NOMO-1 treated with dmso at 0.1 percent for 144 hours (cell line): ENCODE data around the gene USP6NL.

Source experiments
- DNase-seq: peaks from one replicate; lab custom pipeline; 2025; ENCODE audit not compliant: unreplicated experiment; lab: John Stamatoyannopoulos, UW

USP6NL gene

GRCh38 chr10:11617233-11617632 is 5.8 kb upstream of the USP6NL start:
- no peak for DNase-seq

- DNase-seq = no peak
These were observed 4.6 kb upstream of the USP6NL start for GRCh38 chr10:11616021-11616420.

DNA sequence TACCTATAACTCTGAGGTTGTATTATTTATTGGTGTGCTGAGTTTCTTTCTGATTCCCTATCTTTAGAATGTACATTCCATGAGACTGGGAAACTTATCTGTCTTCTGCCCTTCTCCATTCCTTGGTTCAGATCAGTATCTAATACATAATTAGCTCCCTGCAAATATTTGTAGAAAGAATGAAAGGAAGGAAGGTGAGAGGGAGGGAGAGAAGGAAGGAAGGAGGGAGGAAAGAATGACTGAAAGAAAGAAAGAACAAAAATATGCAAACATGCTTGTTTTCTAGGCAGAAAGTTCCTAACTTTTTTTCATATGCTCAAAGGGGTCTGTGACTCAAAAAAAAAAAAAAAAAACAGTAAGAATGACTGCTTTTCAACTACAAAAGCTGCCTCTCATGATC is 3.9 kb upstream of the USP6NL start:
- DNase-seq = no peak

DNA sequence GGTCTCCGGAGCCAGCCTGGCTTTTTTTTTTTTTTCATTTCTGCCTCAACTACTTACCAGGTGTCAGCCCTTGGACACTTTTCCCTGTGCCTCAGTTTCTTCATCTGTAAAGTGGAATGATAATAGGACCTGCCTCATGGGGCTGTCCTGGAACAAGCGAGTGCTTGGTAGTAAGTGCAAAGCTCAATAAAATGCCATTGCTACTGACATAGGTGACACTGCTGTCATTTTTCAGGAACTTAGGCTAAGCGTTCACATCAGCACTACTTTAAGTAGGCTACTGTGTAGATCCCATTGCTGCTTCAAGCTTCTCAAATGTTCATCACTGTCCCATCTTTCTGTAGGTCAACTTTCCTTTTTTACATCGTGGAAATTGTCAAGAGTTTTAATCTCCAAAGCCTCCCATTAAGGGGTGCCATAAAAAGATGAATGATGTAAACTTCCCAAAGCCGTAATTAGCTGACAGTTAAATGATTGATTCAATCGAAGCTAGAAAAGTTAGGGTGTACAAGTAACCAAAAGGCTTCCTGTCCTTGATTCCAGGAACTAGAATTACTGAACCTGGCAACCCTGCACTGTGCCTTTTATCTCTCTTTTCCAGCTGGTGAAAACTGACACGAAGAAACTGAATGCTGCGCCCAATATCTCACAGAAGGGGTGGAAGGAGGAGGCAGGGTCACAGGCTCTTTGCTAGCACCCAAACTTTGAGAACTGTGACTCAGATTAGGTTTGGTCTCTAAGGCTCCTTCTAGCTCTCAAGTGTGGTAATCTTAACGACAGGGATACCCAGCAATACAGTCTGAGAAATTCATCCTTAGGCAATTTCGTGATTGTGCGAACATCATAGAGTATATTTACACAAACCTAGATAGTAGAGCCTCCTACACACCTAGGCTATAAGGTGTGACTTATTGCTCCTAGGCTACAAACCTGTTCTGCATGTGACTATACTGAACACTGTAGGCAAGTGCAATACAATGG is 861 bp upstream of the USP6NL start:
- DNase-seq = peak; percentile 31

DNA sequence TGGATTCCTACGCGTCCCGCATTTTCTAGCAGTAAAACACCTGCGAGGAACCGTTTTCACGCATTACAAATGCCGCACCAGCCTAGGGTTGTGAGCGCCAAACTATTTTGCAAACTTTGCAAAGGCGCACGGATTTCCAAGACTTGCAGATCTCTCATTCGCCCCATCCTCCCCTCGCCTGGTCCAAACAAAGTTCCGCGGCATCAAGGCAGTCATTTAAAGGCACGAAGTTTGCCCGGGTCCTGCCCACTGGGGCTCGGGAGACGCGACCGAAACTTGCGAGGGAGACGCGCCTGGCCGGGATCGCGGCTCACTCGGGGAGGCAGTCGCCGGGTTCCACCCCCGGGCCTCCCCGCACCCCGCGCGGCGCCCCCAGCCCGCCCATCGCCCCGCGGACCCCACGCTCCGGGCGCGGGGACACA is 613 bp downstream of the USP6NL start:
- peak; percentile 12 for DNase-seq

DNA sequence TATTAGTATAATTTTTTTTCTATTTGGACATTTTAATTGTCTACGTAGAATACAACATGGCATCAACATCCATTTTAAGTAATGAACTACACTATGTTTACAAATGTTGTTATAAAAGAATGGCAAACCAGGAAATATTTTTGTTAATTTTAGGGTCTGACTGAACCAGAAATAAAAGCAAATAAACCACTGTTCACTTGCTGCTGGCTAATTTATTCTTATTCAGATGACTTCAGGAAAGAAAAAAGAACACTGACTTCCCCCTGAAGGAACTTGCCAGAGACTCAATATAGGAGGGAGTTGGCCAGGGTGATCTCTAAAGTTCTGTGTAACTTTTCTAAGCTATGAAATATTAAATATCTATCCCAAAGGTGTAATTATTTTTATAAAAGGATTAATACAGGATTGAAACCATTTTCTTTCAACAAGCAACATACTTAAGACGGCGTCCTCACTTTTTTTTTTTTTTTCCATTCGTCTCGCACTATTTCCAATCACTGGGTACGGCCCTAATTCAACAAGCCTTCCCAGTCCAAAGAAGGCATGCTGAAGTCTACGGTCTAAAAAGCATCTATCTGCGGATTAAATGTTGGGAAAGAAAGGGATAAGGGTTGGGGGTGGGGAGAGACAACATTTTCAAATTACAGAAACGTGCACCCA is 1.2 kb downstream of the USP6NL start:
- no peak for DNase-seq

- DNase-seq = no peak
These were observed 1.9 kb downstream of the USP6NL start for GRCh38 chr10:11609492-11610093.

DNA sequence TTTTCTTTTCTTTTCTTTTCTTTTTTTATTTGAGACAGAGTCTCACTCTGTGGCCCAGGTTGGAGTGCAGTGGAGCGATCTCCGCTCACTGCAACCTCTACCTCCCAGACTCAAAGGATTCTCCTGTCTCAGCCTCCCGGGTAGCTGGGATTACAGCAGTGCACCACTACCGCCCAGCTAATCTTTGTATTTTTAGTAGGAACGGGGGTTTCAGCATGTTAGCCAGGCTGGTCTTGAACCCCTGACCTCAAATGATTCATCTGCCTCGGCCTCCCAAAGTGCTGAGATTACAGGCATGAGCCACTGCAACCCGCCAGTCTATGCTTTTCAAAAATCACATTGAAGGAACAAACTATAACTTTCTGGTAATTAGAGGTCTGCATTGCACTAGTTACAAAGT is 2.4 kb downstream of the USP6NL start:
- no peak for DNase-seq

- no peak for DNase-seq
These were observed 3.1 kb downstream of the USP6NL start for GRCh38 chr10:11608159-11609013.

DNA sequence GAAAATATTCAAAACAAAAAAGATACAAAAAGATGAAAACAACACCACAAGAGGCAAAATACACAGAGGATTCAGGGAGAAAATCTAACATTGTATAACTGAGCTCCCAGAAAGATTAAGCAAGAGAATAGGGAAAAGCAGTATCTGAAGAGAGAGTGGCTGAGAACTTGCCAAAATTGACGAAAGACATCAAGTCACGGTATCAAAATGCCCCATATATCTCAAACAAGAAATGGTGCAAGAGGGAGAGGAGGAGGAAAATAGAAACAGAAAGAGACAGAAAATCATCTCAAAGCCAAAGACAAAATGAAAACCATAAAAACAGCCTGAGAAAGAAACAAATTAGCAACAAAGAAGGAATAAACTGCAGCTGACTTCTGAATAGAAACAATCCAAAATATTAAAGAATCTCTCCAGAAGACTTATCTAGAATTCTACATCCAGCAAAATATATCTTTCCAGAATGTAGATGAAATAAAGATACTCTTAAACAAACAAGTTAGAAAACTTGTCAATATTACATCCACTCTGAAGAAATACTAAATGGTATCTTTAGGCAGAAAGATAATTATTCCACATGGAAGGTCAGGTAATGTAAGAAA is 5.5 kb downstream of the USP6NL start:
- DNase-seq = no peak

- DNase-seq = no peak
These were observed 6.4 kb downstream of the USP6NL start for GRCh38 chr10:11604865-11605650.

DNA sequence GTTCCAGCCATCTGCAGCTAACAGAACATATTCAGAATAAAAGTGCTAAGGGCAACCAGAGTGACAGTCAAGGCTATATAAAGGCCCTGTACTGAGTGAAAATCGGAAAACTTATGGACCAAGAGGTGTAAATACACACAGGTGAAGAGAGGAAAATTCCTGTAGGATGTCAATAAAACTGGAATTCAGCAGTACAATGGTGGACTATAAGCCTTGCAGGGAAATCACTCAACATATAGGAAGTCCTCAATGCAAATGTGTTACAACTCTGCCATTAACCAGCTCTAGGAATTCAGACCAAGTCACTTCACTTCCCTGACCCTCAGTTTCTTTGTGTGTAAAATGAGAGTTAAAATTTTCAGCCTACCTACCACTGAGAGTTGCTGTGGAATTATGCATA is 7.7 kb downstream of the USP6NL start:
- DNase-seq = no peak

GRCh38 chr10:11602919-11603523 is 8.4 kb downstream of the USP6NL start:
- DNase-seq = no peak

- no peak for DNase-seq
These were observed 9.1 kb downstream of the USP6NL start for GRCh38 chr10:11602358-11602757.

DNA sequence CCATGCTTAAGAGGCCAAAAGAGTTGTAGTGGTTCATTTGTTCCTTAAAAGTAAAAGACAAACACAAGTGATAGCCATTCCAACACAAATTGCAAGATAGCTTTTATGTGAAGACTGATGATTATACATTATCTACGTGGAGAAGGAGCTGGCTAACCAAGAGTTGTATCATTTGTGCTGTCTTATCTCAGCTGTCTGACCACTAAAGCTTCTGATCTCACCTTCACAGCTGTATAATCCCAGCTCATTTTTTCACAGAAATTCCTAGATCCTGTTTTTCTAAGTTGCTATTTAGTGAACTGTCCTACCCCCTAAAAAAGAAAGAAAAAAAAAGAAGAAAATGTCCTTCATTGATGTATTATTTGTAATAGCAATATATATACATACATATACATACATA is 9.8 kb downstream of the USP6NL start:
- DNase-seq = no peak

GRCh38 chr10:11600280-11600679 is 11.2 kb downstream of the USP6NL start:
- DNase-seq = no peak

DNA sequence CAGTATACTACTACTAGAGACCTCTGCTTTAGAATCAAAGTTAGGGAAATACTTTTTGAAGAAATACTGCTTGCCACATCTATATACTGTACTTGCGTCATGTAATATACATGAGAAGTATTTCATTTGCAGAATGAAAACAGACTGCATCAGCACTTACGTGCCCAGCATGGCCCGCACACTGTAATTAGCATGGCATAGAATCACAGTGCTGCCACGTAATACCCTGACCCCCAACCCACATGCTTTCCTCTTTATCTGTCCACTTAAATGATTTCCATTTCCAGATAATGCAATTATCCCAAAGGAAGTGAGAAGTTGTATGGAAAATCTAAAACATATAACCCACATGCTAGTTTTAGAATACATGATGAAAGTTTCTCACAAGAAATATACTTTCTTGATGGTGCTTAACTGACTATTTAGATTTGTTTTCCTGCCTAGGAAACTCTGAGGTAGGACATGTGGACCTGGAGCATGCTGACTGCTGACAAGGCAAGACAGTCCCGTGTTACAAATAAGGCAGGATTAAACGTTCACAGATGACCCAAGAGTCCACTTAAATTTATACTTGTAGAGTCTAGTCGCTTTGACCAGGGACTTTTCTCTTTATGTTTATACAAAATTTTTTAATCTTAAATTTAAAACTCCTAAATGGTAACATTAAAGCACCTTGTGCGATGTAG is 12.6 kb downstream of the USP6NL start:
- no peak for DNase-seq

- DNase-seq = no peak
These were observed 14.0 kb downstream of the USP6NL start for GRCh38 chr10:11597470-11597869.

DNA sequence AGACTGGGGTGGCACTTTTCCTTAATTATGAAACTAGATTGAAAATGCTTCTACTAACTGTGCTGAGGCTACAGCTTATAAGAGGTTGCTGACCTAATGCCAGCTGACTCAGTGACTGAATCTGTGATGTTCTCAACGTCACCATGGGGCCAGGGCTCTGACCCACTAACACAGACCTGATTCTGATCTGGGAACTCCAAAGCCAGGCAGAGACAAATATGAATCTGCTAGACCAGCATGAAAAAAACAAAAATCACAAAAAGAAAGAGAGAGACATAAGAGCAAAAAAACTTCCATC is 16.1 kb downstream of the USP6NL start:
- DNase-seq = no peak
